SK-N-MC (cell line): ENCODE results near the gene INPP4B.
"Not testable (repeated sequence)": the region's sequence is repeated elsewhere in the genome, so short reads cannot be mapped to it uniquely, and the experiment has no call there.

ENCODE experiments used
- DNase-seq: peaks from one replicate; pipeline ENCODE4 v3.0.0-alpha.2; 2011; ENCODE audit warnings: low read depth, low spot score
- H3K27ac ChIP-seq: fragments of 200-600 bp; sonication (generic); 2 replicates; pipeline ENCODE4 v1.5.1; 2016; ENCODE audit warnings: mixed run types
- H3K36me3 ChIP-seq: fragments of 200-600 bp; sonication (generic); 2 replicates; pipeline ENCODE4 v1.6.1; 2017; ENCODE audit warnings: antibody characterized with exemption, low read length, mixed read lengths; ENCODE audit not compliant: insufficient read depth
- H3K4me3 ChIP-seq: fragments of 200-600 bp; sonication (generic); 2 replicates; pipeline ENCODE4 v1.5.1; 2016
- H3K9ac ChIP-seq: fragments of 200-600 bp; sonication (generic); 2 replicates; pipeline ENCODE4 v1.8.0; 2017; ENCODE audit warnings: mixed run types, mixed read lengths; ENCODE audit not compliant: insufficient read length
- H3K9me3 ChIP-seq: fragments of 200-600 bp; sonication (generic); 2 replicates; pipeline ENCODE4 v1.6.1; 2017; ENCODE audit warnings: low read depth, mild to moderate bottlenecking, antibody characterized with exemption, low read length, moderate library complexity, mixed read lengths
- EZH2 ChIP-seq: fragments of 200-600 bp; sonication (generic); IDR thresholded peaks from one replicate; pipeline ENCODE4 v1.6.1; 2017; ENCODE audit warnings: antibody characterized with exemption
- FOXP2 ChIP-seq: optimal IDR thresholded peaks from 2 replicates; pipeline ENCODE3; 2011; ENCODE audit warnings: mild to moderate bottlenecking, moderate library complexity; ENCODE audit not compliant: insufficient read depth; ENCODE audit errors: extremely low read length, control extremely low read depth
- POLR2AphosphoS5 ChIP-seq: IDR thresholded peaks from 2 replicates; pipeline ENCODE4 v1.6.1; 2012; ENCODE audit warnings: mild to moderate bottlenecking, low read depth, low read length, borderline replicate concordance

Gene INPP4B

DNA sequence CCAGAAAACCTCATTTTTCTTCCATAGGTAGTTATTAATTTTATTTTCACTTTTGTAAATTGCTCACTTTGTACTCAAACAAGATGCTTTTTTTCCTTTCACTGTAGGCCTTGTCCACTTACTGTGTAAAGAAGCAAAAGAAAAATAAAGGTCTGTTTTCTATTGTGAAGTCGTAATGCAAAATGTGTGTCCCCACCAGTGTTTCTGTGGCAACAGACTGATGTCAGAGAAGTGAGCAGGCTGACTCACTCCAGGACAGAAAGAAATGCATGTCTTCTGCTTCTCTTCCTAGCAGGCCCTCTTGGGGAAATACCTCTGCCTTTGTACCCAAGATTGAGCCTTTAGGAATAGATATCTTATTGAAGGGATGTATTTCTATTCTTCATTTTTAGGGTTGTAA lies 30.3 kb downstream of the INPP4B start:
- TF ChIP-seq FOXP2 (no peak), POLR2AphosphoS5 (no peak), EZH2 (no peak)
- DNase-seq = no peak
- Histone ChIP-seq H3K4me3 (no peak overlapping the region), H3K9me3 (no peaks in the 10 kb centered on the region), H3K36me3 (no peaks in the 10 kb centered on the region), H3K27ac (no peak overlapping the region), H3K9ac (no peak overlapping the region)

- Histone ChIP-seq H3K36me3 (no peaks in the 10 kb centered on the region), H3K9ac (no peak overlapping the region), H3K27ac (no peak overlapping the region), H3K4me3 (no peak overlapping the region), H3K9me3 (no peaks in the 10 kb centered on the region)
- DNase-seq = no peak
- TF ChIP-seq FOXP2 (no peak), EZH2 (no peak), POLR2AphosphoS5 (no peak)
Measured at GRCh38 chr4:142813388-142813787, 32.7 kb downstream of the INPP4B start.

DNA sequence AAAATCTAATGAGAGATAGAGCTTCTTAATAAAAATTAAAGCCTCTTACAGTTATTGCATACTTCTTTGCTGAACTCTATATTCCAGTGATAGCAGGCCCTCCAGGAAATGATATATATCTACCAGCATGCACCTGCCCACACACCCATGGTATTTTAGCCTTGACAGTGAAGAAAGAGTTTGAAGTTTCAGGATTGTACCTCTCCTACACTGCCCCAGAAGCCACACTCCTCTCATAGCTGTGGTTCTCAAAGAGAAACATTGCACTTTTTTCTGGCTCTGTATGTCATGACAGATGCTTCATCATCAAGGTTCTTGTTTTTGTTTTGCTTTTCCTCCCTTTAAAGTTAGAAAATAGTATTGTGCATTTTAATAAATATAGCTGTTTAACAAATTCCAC lies 34.0 kb downstream of the INPP4B start:
- Histone ChIP-seq H3K4me3 (no peak overlapping the region), H3K36me3 (no peaks in the 10 kb centered on the region), H3K9me3 (no peaks in the 10 kb centered on the region), H3K9ac (no peak overlapping the region), H3K27ac (no peak overlapping the region)
- TF ChIP-seq FOXP2 = no peak
- TF ChIP-seq EZH2 = no peak
- TF ChIP-seq POLR2AphosphoS5 = no peak
- no peak for DNase-seq

- no peaks in the 10 kb centered on the region for H3K36me3 ChIP-seq
- H3K9me3 ChIP-seq = no peaks in the 10 kb centered on the region
- H3K27ac ChIP-seq = no peak overlapping the region
- no peak overlapping the region for H3K9ac ChIP-seq
- no peak for DNase-seq
- no peak overlapping the region for H3K4me3 ChIP-seq
- TF ChIP-seq POLR2AphosphoS5 = no peak
- no peak for TF ChIP-seq EZH2
- no peak for TF ChIP-seq FOXP2
Measured at GRCh38 chr4:142811034-142811433, 35.1 kb downstream of the INPP4B start.

DNA sequence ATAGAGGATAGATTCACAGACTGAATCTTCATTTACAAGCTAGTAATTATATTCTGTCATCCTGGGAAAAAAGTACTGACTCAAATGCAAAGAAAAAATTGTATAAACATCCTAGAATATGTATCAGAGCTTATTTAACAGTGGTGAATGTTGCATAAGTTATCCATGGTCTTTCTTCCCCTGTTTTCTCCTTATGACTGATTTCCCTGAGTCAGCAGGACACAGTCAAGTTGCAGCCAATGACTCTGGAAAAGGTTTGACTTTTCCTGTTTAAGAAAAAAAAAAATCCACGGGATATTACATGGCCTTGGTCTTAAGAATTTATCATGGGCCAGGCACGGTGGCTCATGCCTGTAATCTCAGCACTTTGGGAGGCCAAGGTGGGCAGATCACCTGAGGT lies 36.5 kb downstream of the INPP4B start:
- Histone ChIP-seq H3K36me3 (no peaks in the 10 kb centered on the region), H3K9me3 (no peaks in the 10 kb centered on the region), H3K4me3 (no peak overlapping the region), H3K9ac (no peak overlapping the region), H3K27ac (no peak overlapping the region)
- no peak for DNase-seq
- no peak for TF ChIP-seq FOXP2
- TF ChIP-seq EZH2 = no peak
- no peak for TF ChIP-seq POLR2AphosphoS5

DNA sequence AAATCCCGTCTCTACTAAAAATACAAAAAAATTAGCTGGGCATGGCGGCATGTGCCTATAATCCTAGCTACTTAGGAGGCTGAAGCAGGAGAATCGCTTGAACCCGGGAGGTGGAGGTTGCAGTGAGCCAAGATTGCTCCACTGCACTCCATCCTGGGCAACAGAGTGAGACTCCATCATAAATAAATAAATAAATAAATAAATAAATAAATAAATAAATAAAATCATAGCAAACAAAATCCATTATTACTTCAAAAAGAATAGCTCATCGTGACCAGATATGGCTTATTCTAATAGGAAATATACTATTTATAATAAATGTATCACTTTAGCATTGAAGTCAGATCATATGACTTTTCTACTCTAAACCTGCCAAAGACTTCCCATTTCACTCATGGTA lies 42.2 kb downstream of the INPP4B start:
- not testable (repeated sequence) for H3K9ac ChIP-seq, H3K4me3 ChIP-seq, H3K9me3 ChIP-seq, DNase-seq, H3K27ac ChIP-seq, H3K36me3 ChIP-seq

GRCh38 chr4:142801966-142802365 lies 44.1 kb downstream of the INPP4B start:
- Histone ChIP-seq H3K27ac (no peak overlapping the region), H3K36me3 (no peaks in the 10 kb centered on the region), H3K9ac (no peak overlapping the region), H3K4me3 (no peak overlapping the region), H3K9me3 (no peaks in the 10 kb centered on the region)
- TF ChIP-seq EZH2 (no peak), POLR2AphosphoS5 (no peak), FOXP2 (no peak)
- no peak for DNase-seq

GRCh38 chr4:142781114-142781513 lies 65.0 kb downstream of the INPP4B start:
- no peaks in the 10 kb centered on the region for H3K9me3 ChIP-seq
- DNase-seq = no peak
- H3K36me3 ChIP-seq = no peaks in the 10 kb centered on the region
- H3K4me3 ChIP-seq = no peak overlapping the region
- H3K9ac ChIP-seq = no peak overlapping the region
- TF ChIP-seq POLR2AphosphoS5 = no peak
- TF ChIP-seq FOXP2 = no peak
- no peak for TF ChIP-seq EZH2
- H3K27ac ChIP-seq = no peak overlapping the region

DNA sequence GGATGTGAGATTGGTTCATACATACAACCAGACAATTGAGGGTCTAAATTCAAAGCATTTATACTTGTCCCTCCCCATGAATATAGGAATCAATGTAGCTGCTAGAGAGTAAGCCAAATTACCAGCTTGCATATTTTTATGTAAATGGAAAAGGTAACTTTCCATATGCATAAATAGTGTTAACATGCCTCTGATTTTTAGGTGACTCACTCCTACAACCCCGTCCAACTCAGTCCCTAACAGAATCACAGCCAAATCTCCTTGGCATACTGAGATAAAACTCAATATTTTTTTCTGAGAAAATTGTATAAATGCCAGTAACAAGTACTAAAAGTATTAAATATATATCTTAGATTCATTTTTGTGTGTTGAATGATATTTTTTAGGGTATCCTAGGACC lies 67.2 kb downstream of the INPP4B start:
- Histone ChIP-seq H3K4me3 (no peak overlapping the region), H3K9ac (no peak overlapping the region), H3K36me3 (no peaks in the 10 kb centered on the region), H3K27ac (no peak overlapping the region), H3K9me3 (no peaks in the 10 kb centered on the region)
- no peak for DNase-seq
- TF ChIP-seq EZH2 (no peak), POLR2AphosphoS5 (no peak), FOXP2 (no peak)

DNA sequence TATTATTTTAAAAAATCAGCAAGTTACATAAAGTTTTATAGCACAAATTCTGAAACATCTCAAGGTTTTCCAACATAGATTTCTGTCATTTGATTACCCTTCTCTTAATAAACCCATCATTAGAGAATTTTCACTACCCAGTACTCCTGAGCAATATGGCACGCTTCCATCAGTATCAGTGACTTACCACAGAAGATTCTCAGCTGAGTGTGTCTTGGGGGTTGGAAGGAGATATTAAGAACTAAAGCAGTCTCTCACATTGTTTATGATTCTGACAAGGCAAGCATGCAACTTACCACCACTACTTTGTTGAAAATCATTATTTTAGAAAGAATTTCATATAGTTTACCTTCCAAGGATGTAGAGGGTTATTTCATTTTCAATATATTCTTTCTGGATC lies 67.7 kb downstream of the INPP4B start:
- no peak for DNase-seq
- Histone ChIP-seq H3K9ac (no peak overlapping the region), H3K9me3 (no peaks in the 10 kb centered on the region), H3K27ac (no peak overlapping the region), H3K36me3 (no peaks in the 10 kb centered on the region), H3K4me3 (no peak overlapping the region)
- no peak for TF ChIP-seq FOXP2
- no peak for TF ChIP-seq POLR2AphosphoS5
- no peak for TF ChIP-seq EZH2
